Measurements from ENCODE around the gene TWIST2. TPM values are rescaled to one million over a fixed set of nuclear protein-coding genes. Genes with fewer than 3 reads are reported as not detected.

TWIST2 gene
- 1 to 10 TPM; 3.1 to 4.0 (median 3.5) TPM for polyA plus RNA-seq (ENCODE audit: insufficient read length in 3 of 3)

- DNase-seq (ENCODE audit: low read depth in 3 of 3, low spot score in 2 of 3), result no peak
Measured at GRCh38 chr2:238847841-238848690, at the start of gene TWIST2. TWIST2 (plus strand) TSS chr2:238848085; CDS start chr2:238848216, 131 bp downstream.

GRCh38 chr2:238801791-238802190, 46.1 kb upstream of the TWIST2 start:
- DNase-seq (ENCODE audit: low read depth in 3 of 3, low spot score in 2 of 3), result no peak

- DNase-seq (ENCODE audit: low read depth in 3 of 3, low spot score in 2 of 3), result no peak
Measured at GRCh38 chr2:238802957-238803356, 44.9 kb upstream of the TWIST2 start.

GRCh38 chr2:238803996-238804870, 43.7 kb upstream of the TWIST2 start:
- DNase-seq (ENCODE audit: low read depth in 3 of 3, low spot score in 2 of 3), result no peak

GRCh38 chr2:238808761-238809160, 39.1 kb upstream of the TWIST2 start:
- no peak for DNase-seq (ENCODE audit: low read depth in 3 of 3, low spot score in 2 of 3)

- no peak for DNase-seq (ENCODE audit: low read depth in 3 of 3, low spot score in 2 of 3)
Measured at GRCh38 chr2:238810321-238810720, 37.6 kb upstream of the TWIST2 start.

- DNase-seq (ENCODE audit: low read depth in 3 of 3, low spot score in 2 of 3), result no peak
Measured at GRCh38 chr2:238811293-238811692, 36.6 kb upstream of the TWIST2 start.

- no peak for DNase-seq (ENCODE audit: low read depth in 3 of 3, low spot score in 2 of 3)
Measured at GRCh38 chr2:238811759-238812158, 36.1 kb upstream of the TWIST2 start.

GRCh38 chr2:238813109-238813508, 34.8 kb upstream of the TWIST2 start:
- DNase-seq (ENCODE audit: low read depth in 3 of 3, low spot score in 2 of 3), result no peak

GRCh38 chr2:238814815-238815214, 33.1 kb upstream of the TWIST2 start:
- DNase-seq (ENCODE audit: low read depth in 3 of 3, low spot score in 2 of 3), result no peak

GRCh38 chr2:238816291-238816690, 31.6 kb upstream of the TWIST2 start:
- no peak for DNase-seq (ENCODE audit: low read depth in 3 of 3, low spot score in 2 of 3)

GRCh38 chr2:238817382-238817781, 30.5 kb upstream of the TWIST2 start:
- DNase-seq (ENCODE audit: low read depth in 3 of 3, low spot score in 2 of 3), result no peak

- no peak for DNase-seq (ENCODE audit: low read depth in 3 of 3, low spot score in 2 of 3)
Measured at GRCh38 chr2:238817891-238818290, 30.0 kb upstream of the TWIST2 start.

GRCh38 chr2:238818561-238818960, 29.3 kb upstream of the TWIST2 start:
- no peak for DNase-seq (ENCODE audit: low read depth in 3 of 3, low spot score in 2 of 3)

- no peak for DNase-seq (ENCODE audit: low read depth in 3 of 3, low spot score in 2 of 3)
Measured at GRCh38 chr2:238820197-238820596, 27.7 kb upstream of the TWIST2 start.

GRCh38 chr2:238820916-238821315, 27.0 kb upstream of the TWIST2 start:
- DNase-seq (ENCODE audit: low read depth in 3 of 3, low spot score in 2 of 3), result peak in 1 of 3 donors; percentile 3

- DNase-seq (ENCODE audit: low read depth in 3 of 3, low spot score in 2 of 3), result peak; percentile 12 to 23 (median 19)
Measured at GRCh38 chr2:238821391-238821790, 26.5 kb upstream of the TWIST2 start.

GRCh38 chr2:238821944-238822670, 25.8 kb upstream of the TWIST2 start:
- DNase-seq (ENCODE audit: low read depth in 3 of 3, low spot score in 2 of 3), result no peak

- DNase-seq (ENCODE audit: low read depth in 3 of 3, low spot score in 2 of 3), result no peak
Measured at GRCh38 chr2:238822955-238823354, 24.9 kb upstream of the TWIST2 start.

- DNase-seq (ENCODE audit: low read depth in 3 of 3, low spot score in 2 of 3), result no peak
Measured at GRCh38 chr2:238831177-238831576, 16.7 kb upstream of the TWIST2 start.

- no peak for DNase-seq (ENCODE audit: low read depth in 3 of 3, low spot score in 2 of 3)
Measured at GRCh38 chr2:238834982-238835381, 12.9 kb upstream of the TWIST2 start.

All from right renal cortex interstitium (tissue), 3 donors.